ENCODE results near the gene RPL32. TPM values are rescaled to one million over a fixed set of nuclear protein-coding genes. Genes with fewer than 3 reads are reported as not detected.
"Not testable (repeated sequence)": the region's sequence is repeated elsewhere in the genome, so short reads cannot be mapped to it uniquely, and the experiment has no call there.

Gene RPL32
- total and polyA plus RNA-seq, 9 donors: 1,975 to 7,414 (median 2,983) TPM

DNA sequence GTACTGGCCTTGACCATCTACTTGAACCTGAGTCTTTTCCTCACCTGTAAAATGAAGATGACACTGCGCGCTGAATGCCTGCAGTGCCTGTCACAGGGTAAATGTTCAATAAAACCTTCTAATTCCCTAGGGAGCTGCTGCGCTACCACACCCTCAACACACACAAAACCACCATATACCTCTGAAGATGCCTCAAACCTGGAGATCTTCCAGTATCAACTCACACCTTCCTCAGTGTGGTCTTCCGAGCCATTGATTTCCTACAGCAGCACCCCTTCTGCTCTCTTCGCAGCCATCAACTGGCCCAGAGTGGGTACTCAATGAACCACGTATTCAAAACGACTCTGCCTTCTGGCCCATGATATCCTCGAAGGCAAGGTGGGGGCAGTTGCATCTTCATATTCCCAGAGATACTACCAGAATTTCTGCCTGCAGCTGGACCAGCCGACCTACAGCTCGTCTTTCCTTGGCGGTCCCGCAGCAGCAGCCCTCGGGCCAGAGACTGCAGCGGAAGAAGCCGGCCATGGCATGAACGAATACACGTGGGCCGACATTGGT is 695 bp downstream of the RPL32 start:
- Histone ChIP-seq H3K9me3 (no peaks in the 10 kb centered on the region), H3K27ac (peak overlapping the region; percentile 77 to 89), H3K36me3 (no peaks in the 10 kb centered on the region), H3K4me3 (peak overlapping the region; percentile 71), H3K4me1 (ENCODE audit: insufficient read depth) (peaks cover 3% of the 10 kb centered on the region), H3K27me3 (no peaks in the 10 kb centered on the region)
- peak in 1 of 5 donors; percentile 39 for DNase-seq
- intact Hi-C loops (cut with DNase I): no loop called here
- 2 to 3% (median 2%) methylated on average over 18 of the region's 18 CpGs for WGBS, 3 donors
- no peak for TF ChIP-seq POLR2A (IDR thresholded peaks at IDR 0.05)
- no peak for TF ChIP-seq EP300 (IDR thresholded peaks at IDR 0.05)
- TF ChIP-seq, protein P1, sequence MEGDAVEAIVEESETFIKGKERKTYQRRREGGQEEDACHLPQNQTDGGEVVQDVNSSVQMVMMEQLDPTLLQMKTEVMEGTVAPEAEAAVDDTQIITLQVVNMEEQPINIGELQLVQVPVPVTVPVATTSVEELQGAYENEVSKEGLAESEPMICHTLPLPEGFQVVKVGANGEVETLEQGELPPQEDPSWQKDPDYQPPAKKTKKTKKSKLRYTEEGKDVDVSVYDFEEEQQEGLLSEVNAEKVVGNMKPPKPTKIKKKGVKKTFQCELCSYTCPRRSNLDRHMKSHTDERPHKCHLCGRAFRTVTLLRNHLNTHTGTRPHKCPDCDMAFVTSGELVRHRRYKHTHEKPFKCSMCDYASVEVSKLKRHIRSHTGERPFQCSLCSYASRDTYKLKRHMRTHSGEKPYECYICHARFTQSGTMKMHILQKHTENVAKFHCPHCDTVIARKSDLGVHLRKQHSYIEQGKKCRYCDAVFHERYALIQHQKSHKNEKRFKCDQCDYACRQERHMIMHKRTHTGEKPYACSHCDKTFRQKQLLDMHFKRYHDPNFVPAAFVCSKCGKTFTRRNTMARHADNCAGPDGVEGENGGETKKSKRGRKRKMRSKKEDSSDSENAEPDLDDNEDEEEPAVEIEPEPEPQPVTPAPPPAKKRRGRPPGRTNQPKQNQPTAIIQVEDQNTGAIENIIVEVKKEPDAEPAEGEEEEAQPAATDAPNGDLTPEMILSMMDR (IDR thresholded peaks at IDR 0.05): no peak

GRCh38 chr3:12840148-12840547 is 1.2 kb downstream of the RPL32 start:
- intact Hi-C loops (cut with DNase I): not testable (repeated sequence)
- WGBS, 3 donors: 27 to 38% (median 31%) methylated on average over 10 of the region's 10 CpGs

GRCh38 chr3:12839156-12839946 is 2.0 kb downstream of the RPL32 start:
- Histone ChIP-seq H3K27ac (no peak overlapping the region), H3K4me1 (ENCODE audit: insufficient read depth) (peaks cover 3% of the 10 kb centered on the region), H3K36me3 (no peaks in the 10 kb centered on the region), H3K27me3 (no peaks in the 10 kb centered on the region), H3K9me3 (no peaks in the 10 kb centered on the region), H3K4me3 (no peak overlapping the region)
- 60 to 68% (median 65%) methylated on average over 11 of the region's 11 CpGs for WGBS, 3 donors
- TF ChIP-seq POLR2A (IDR thresholded peaks at IDR 0.05) (no peak), EP300 (IDR thresholded peaks at IDR 0.05) (no peak)
- TF ChIP-seq, protein P1 (IDR thresholded peaks at IDR 0.05): no peak
- DNase-seq: no peak
- intact Hi-C loops (cut with DNase I): no loop called here

More at GRCh38 chr3:12840148-12840547, 1.2 kb downstream of the RPL32 start:
- not testable (repeated sequence) for H3K4me1 ChIP-seq (ENCODE audit: insufficient read depth); H3K36me3 ChIP-seq; DNase-seq; H3K27ac ChIP-seq; H3K27me3 ChIP-seq; H3K9me3 ChIP-seq
- peak overlapping the region; percentile 71 for H3K4me3 ChIP-seq

GRCh38 chr3:12838179-12838965 is 3.0 kb downstream of the RPL32 start:
- no peak for DNase-seq
- TF ChIP-seq, protein P1 (IDR thresholded peaks at IDR 0.05): no peak
- no peak for TF ChIP-seq POLR2A (IDR thresholded peaks at IDR 0.05)
- intact Hi-C loops (cut with DNase I): no loop called here

More at GRCh38 chr3:12838179-12838965, 3.0 kb downstream of the RPL32 start:
- H3K36me3 ChIP-seq: no peaks in the 10 kb centered on the region
- H3K27ac ChIP-seq: no peak overlapping the region
- no peak overlapping the region for H3K4me3 ChIP-seq
- WGBS, 3 donors: 31 to 54% (median 41%) methylated on average over 13 of the region's 13 CpGs
- H3K27me3 ChIP-seq: no peaks in the 10 kb centered on the region
- H3K9me3 ChIP-seq: no peaks in the 10 kb centered on the region
- peaks cover 3% of the 10 kb centered on the region for H3K4me1 ChIP-seq (ENCODE audit: insufficient read depth)
